H1 (cell line): Measurements from ENCODE around the gene MBD5. TPM values are rescaled to one million over a fixed set of nuclear protein-coding genes. Genes with fewer than 3 reads are reported as not detected.

Experiments
- CTCF ChIA-PET: fragments of 300-600 bp; sonication (Branson Sonifier 250); formaldehyde crosslinking; loops from one replicate; lab custom pipeline; 2021; ENCODE audit not compliant: partially characterized antibody; lab: Charles Lee
- POLR2A ChIA-PET: fragments of 300-600 bp; sonication (Branson Sonifier 250); formaldehyde crosslinking; loops from one replicate; lab custom pipeline; 2021; ENCODE audit warnings: inconsistent platforms; ENCODE audit not compliant: partially characterized antibody; lab: Charles Lee
- DNase-seq, 2 experiments: peaks; one replicate each; pipeline versions ENCODE4 v3.0.0 to v3.0.0-alpha.2; 2010 to 2022; ENCODE audit warnings: low spot score in 2 of 2, low read depth in 1 of 2, mixed read lengths in 1 of 2
- FAIRE-seq: peaks from 2 replicates; lab custom pipeline; 2011; peaks lifted over from hg19 to GRCh38; lab: Jason Lieb, UNC
- H2AFZ ChIP-seq: 2 replicates; pipeline ENCODE4 v1.8.1; 2012; ENCODE audit warnings: low read length, inconsistent platforms
- H2AK5ac ChIP-seq: 2 replicates; pipeline ENCODE4 v1.6.1; 2013; ENCODE audit warnings: low read depth, low read length
- H2BK120ac ChIP-seq: replicated peaks from 2 replicates; pipeline ENCODE3; 2013; ENCODE audit warnings: low read depth, low read length, inconsistent platforms
- H2BK12ac ChIP-seq: 2 replicates; pipeline ENCODE4 v1.6.1; 2013; ENCODE audit warnings: low read depth, low read length
- H2BK15ac ChIP-seq: 2 replicates; pipeline ENCODE4 v1.6.1; 2013; ENCODE audit warnings: low read length
- H2BK20ac ChIP-seq: 2 replicates; pipeline ENCODE4 v1.6.1; 2013; ENCODE audit warnings: low read length
- H2BK5ac ChIP-seq: 2 replicates; pipeline ENCODE4 v1.6.1; 2013; ENCODE audit warnings: low read depth, low read length
- H3K14ac ChIP-seq: 2 replicates; pipeline ENCODE4 v1.6.1; 2013; ENCODE audit warnings: inconsistent platforms; ENCODE audit not compliant: insufficient read length
- H3K18ac ChIP-seq: 2 replicates; pipeline ENCODE4 v1.6.1; 2013; ENCODE audit warnings: low read length; ENCODE audit errors: extremely low read depth
- H3K23ac ChIP-seq: 2 replicates; pipeline ENCODE4 v1.6.1; 2013; ENCODE audit warnings: inconsistent platforms; ENCODE audit not compliant: insufficient read length
- H3K23me2 ChIP-seq: 2 replicates; pipeline ENCODE4 v1.6.1; 2013; ENCODE audit warnings: low read depth, low read length
- H3K27ac ChIP-seq: 2 replicates; pipeline ENCODE4 v1.6.1; 2011; ENCODE audit warnings: low read depth, low read length, inconsistent platforms
- H3K27me3 ChIP-seq, 4 experiments: replicated peaks in 1 of 4; 1 replicate in 1 of 4; 2 replicates in 3 of 4; pipeline versions ENCODE4 v1.6.1 to v1.8.1; 2011 to 2013; ENCODE audit warnings: low read length in 3 of 4, mild to moderate bottlenecking in 3 of 4, inconsistent platforms in 2 of 4, mixed read lengths in 2 of 4, moderate library complexity in 1 of 4; ENCODE audit not compliant: control insufficient read depth in 3 of 4, insufficient read depth in 3 of 4; ENCODE audit errors: extremely low read depth in 1 of 4
- H3K36me3 ChIP-seq, 4 experiments: 2 replicates each; pipeline versions ENCODE4 v1.6.1 to v1.8.1; 2011 to 2013; ENCODE audit warnings: mild to moderate bottlenecking in 4 of 4, low read length in 3 of 4, moderate library complexity in 2 of 4, control low read depth in 1 of 4, inconsistent platforms in 1 of 4; ENCODE audit not compliant: insufficient read depth in 4 of 4, control insufficient read depth in 2 of 4
- H3K4ac ChIP-seq: replicated peaks from 2 replicates; pipeline ENCODE3; 2013; ENCODE audit warnings: low read length, low read depth, mixed read lengths, inconsistent platforms; ENCODE audit not compliant: insufficient read length
- H3K4me1 ChIP-seq, 4 experiments: replicated peaks in 1 of 4; 1 replicate in 1 of 4; 2 replicates in 3 of 4; pipeline versions ENCODE4 v1.6.1 to v1.8.1; 2011 to 2013; ENCODE audit warnings: low read length in 3 of 4, inconsistent platforms in 2 of 4, mixed read lengths in 1 of 4; ENCODE audit not compliant: insufficient read depth in 4 of 4, control insufficient read depth in 3 of 4
- H3K4me2 ChIP-seq, 2 experiments: 2 replicates each; pipeline versions ENCODE4 v1.6.1 to v1.8.1; 2011 to 2013; ENCODE audit warnings: low read depth in 2 of 2, low read length in 2 of 2, control low read depth in 1 of 2, inconsistent platforms in 1 of 2, mild to moderate bottlenecking in 1 of 2; ENCODE audit not compliant: insufficient read depth in 1 of 2
- H3K4me3 ChIP-seq, 4 experiments: fragments of 200-600, 300-600 bp in 1 of 4; sonication (generic), shearing (Covaris generic), sonication (Bioruptor Twin) in 1 of 4; 2 replicates each; pipeline versions ENCODE4 v1.5.1 to v1.8.1; 2011 to 2016; ENCODE audit warnings: low read length in 4 of 4, low read depth in 3 of 4, control low read depth in 2 of 4, inconsistent platforms in 2 of 4, mild to moderate bottlenecking in 2 of 4, mixed read lengths in 1 of 4, moderate library complexity in 1 of 4; ENCODE audit not compliant: insufficient read depth in 2 of 4; ENCODE audit errors: extremely low read depth in 1 of 4
- H3K56ac ChIP-seq: replicated peaks from 2 replicates; pipeline ENCODE3; 2013; ENCODE audit warnings: low read depth, mild to moderate bottlenecking, mixed read lengths, low read length, inconsistent platforms; ENCODE audit not compliant: insufficient read length
- H3K79me1 ChIP-seq: 2 replicates; pipeline ENCODE4 v1.6.1; 2013; ENCODE audit warnings: low read depth, low read length, control low read depth
- H3K79me2 ChIP-seq, 2 experiments: 2 replicates each; pipeline versions ENCODE4 v1.6.1 to v1.8.1; 2012 to 2013; ENCODE audit warnings: low read length in 2 of 2, mild to moderate bottlenecking in 2 of 2, inconsistent platforms in 1 of 2; ENCODE audit not compliant: insufficient read depth in 2 of 2, control insufficient read depth in 1 of 2
- H3K9ac ChIP-seq, 4 experiments: replicated peaks in 1 of 4; 1 replicate in 1 of 4; 2 replicates in 3 of 4; pipeline versions ENCODE4 v1.6.1 to v1.8.1; 2011 to 2013; ENCODE audit warnings: low read depth in 3 of 4, low read length in 3 of 4, control low read depth in 2 of 4, mild to moderate bottlenecking in 2 of 4, moderate library complexity in 2 of 4, inconsistent platforms in 1 of 4; ENCODE audit errors: extremely low read depth in 1 of 4
- H3K9me3 ChIP-seq, 2 experiments: 2 replicates each; pipeline versions ENCODE4 v1.6.1 to v1.8.1; 2012 to 2013; ENCODE audit warnings: mild to moderate bottlenecking in 2 of 2, moderate library complexity in 2 of 2, control low read depth in 1 of 2, inconsistent platforms in 1 of 2, low read depth in 1 of 2, low read length in 1 of 2, mixed read lengths in 1 of 2; ENCODE audit not compliant: insufficient read depth in 2 of 2
- H4K20me1 ChIP-seq, 2 experiments: replicated peaks in 1 of 2; 2 replicates each; pipeline versions ENCODE3 to v1.8.1; 2011 to 2013; ENCODE audit warnings: inconsistent platforms in 2 of 2, low read length in 2 of 2, mild to moderate bottlenecking in 1 of 2; ENCODE audit not compliant: insufficient read depth in 2 of 2, control insufficient read depth in 1 of 2
- H4K5ac ChIP-seq: 2 replicates; pipeline ENCODE4 v1.6.1; 2013; ENCODE audit warnings: low read length, low read depth, mixed read lengths, inconsistent platforms; ENCODE audit not compliant: insufficient read length
- H4K8ac ChIP-seq: 2 replicates; pipeline ENCODE4 v1.8.0; 2013; ENCODE audit warnings: mild to moderate bottlenecking, moderate library complexity, low read length, inconsistent platforms; ENCODE audit not compliant: insufficient read depth; ENCODE audit errors: extremely low read depth
- H4K91ac ChIP-seq: replicated peaks from 2 replicates; pipeline ENCODE3; 2013; ENCODE audit warnings: low read length, mixed read lengths, inconsistent platforms; ENCODE audit not compliant: insufficient read length
- ASH2L ChIP-seq: fragments of 200-600, 300-600 bp; sonication (generic); IDR thresholded peaks from one replicate; pipeline ENCODE4 v1.7.1; 2017; ENCODE audit warnings: low read length
- CTCF ChIP-seq, 3 experiments: IDR thresholded peaks; 1 replicate in 2 of 3; 2 replicates in 1 of 3; pipeline versions ENCODE4 v1.5.1 to v1.6.1; 2011; ENCODE audit warnings: low read length in 3 of 3, mild to moderate bottlenecking in 3 of 3, inconsistent platforms in 2 of 3, low read depth in 1 of 3, moderate library complexity in 1 of 3; ENCODE audit not compliant: insufficient read depth in 1 of 3; ENCODE audit errors: control extremely low read depth in 1 of 3
- GTF2F1 ChIP-seq: IDR thresholded peaks from 2 replicates; pipeline ENCODE4 v1.6.1; 2012; ENCODE audit warnings: low read depth, low read length, improper control_type of control experiment, borderline replicate concordance
- NANOG ChIP-seq: IDR thresholded peaks from 2 replicates; pipeline ENCODE4 v1.6.1; 2011; ENCODE audit warnings: low read length, low read depth, mild to moderate bottlenecking, inconsistent platforms; ENCODE audit not compliant: insufficient read depth, poor library complexity, severe bottlenecking
- PHF8 ChIP-seq: fragments of 200-600 bp; sonication (generic); conservative IDR thresholded peaks from 2 replicates; pipeline ENCODE4 v1.7.1; 2012; ENCODE audit warnings: low read depth, mild to moderate bottlenecking, inconsistent platforms, low read length, moderate library complexity
- SIX5 ChIP-seq: IDR thresholded peaks from 2 replicates; pipeline ENCODE4 v1.6.1; 2011; ENCODE audit warnings: mild to moderate bottlenecking, low read depth, low read length
- SP2 ChIP-seq: IDR thresholded peaks from 2 replicates; pipeline ENCODE4 v1.6.1; 2012; ENCODE audit warnings: mild to moderate bottlenecking, low read length, inconsistent platforms
- SP4 ChIP-seq: IDR thresholded peaks from 2 replicates; pipeline ENCODE4 v1.6.1; 2012; ENCODE audit warnings: low read length, inconsistent platforms
- SRF ChIP-seq: IDR thresholded peaks from 2 replicates; pipeline ENCODE4 v1.6.1; 2011; ENCODE audit warnings: mild to moderate bottlenecking, low read depth, low read length, moderate library complexity
- TAF1 ChIP-seq: IDR thresholded peaks from 2 replicates; pipeline ENCODE4 v1.6.1; 2011; ENCODE audit warnings: mild to moderate bottlenecking, low read depth, low read length
- TBP ChIP-seq: IDR thresholded peaks from 2 replicates; pipeline ENCODE4 v1.6.1; 2011; ENCODE audit warnings: low read depth, low read length, improper control_type of control experiment
- WGBS, 2 experiments: shearing (Covaris generic) in 1 of 2; methylation state at CpG; one replicate each; pipeline versions ENCODE4 v1.1.6 to v1.1.7; 2013 to 2015; ENCODE audit warnings: low lambda C conversion rate in 2 of 2, mixed read lengths in 2 of 2, inconsistent platforms in 1 of 2, low coverage in 1 of 2, missing lambda C conversion rate in 1 of 2; ENCODE audit not compliant: insufficient replicate concordance in 2 of 2, insufficient coverage in 1 of 2, insufficient read length in 1 of 2; ENCODE audit errors: extremely low coverage in 1 of 2, missing lambda C conversion rate in 1 of 2; 5-methylcytosine and 5-hydroxymethylcytosine counted together
- polyA plus RNA-seq, 7 experiments: library from polyadenylated mRNA; depleted of rRNA in 3 of 7; stranded (reverse) in 5 of 7; unstranded in 2 of 7; fragments of >200 nt in 5 of 7; fragments of 200-250 nt in 2 of 7; gene quantifications; 1 replicate in 5 of 7; 2 replicates in 1 of 7; 4 replicates in 1 of 7; pipeline versions ENCODE4 v1.2.1 to v1.2.3, GENCODE V29; 2011 to 2013; ENCODE audit warnings: missing spikeins in 2 of 7, mixed read lengths in 2 of 7
- total RNA-seq: library from RNA; stranded (reverse); fragmentation: NEBNext Ultra II Directional; extraction: Animal tissue kit (Norgen Biotek cat#: 25700); gene quantifications from 2 replicates; pipeline ENCODE4 v1.2.1, GENCODE V29; 2021

Gene MBD5
- total and polyA plus RNA-seq, 2 of the 8 experiments (the other 6 are each of a cell fraction or from before 2014, with no cell fraction given): 9.7 to 29.4 TPM

DNA sequence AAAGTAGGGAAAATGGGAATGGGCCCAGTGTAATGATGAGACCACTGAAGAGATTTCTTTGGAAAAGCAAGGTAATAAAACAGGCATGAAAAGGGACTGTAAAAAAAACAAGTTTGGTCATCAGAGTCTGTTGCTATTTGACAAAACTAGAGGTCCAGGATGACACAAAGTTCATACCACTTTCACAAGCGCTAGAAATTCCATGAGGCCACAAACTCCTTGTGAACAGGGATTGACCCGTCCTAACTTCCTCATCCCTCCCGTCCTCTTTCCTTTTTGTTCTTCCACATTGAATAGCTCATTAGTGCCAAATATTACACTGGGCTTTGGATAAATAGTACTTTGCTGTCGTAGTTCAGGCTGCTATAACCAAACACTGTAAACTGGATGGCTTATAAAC, 434.9 kb downstream of the MBD5 start:
- ChIA-PET CTCF (no interaction called here), POLR2A (no interaction called here)
- Histone ChIP-seq H3K23ac (peak overlapping the region; percentile 77), H3K36me3 (no peaks in the 10 kb centered on the region), H2BK5ac (no peak overlapping the region), H3K27me3 (no peaks in the 10 kb centered on the region), H3K79me1 (no peaks in the 10 kb centered on the region), H4K20me1 (peaks cover 0 to 1% of the 10 kb centered on the region in 2 experiments), H2AK5ac (no peak overlapping the region), H3K4ac (no peak overlapping the region), H2BK20ac (no peak overlapping the region), H4K5ac (no peak overlapping the region), H2BK15ac (no peak overlapping the region), H3K4me2 (no peak overlapping the region), H2BK12ac (no peak overlapping the region)
- no peak for FAIRE-seq
- no peak for DNase-seq
- TF ChIP-seq SRF (no peak), SIX5 (no peak), SP4 (no peak), TBP (no peak), TAF1 (no peak), CTCF (IDR thresholded peaks at IDR 0.05; ENCODE audit: control extremely low read depth in 1 of 3, insufficient read depth in 1 of 3, low read depth in 1 of 3, low read length in 3 of 3) (no peak), PHF8 (no peak), GTF2F1 (no peak), ASH2L (no peak), NANOG (no peak), SP2 (no peak)
- TF ChIP-seq, all 59 proteins: peak for 0
- H3K79me2 ChIP-seq: no peaks in the 10 kb centered on the region
- no peak overlapping the region for H3K4me3 ChIP-seq
- no peak overlapping the region for H4K91ac ChIP-seq
- H3K9me3 ChIP-seq: no peaks in the 10 kb centered on the region
- H2AFZ ChIP-seq: no peak overlapping the region
- H3K27ac ChIP-seq: no peak overlapping the region
- H3K18ac ChIP-seq: no peak overlapping the region
- H3K9ac ChIP-seq: no peak overlapping the region
- H3K14ac ChIP-seq: no peak overlapping the region
- WGBS, 2 experiments: 81% methylated on average over 4 of the region's 4 CpGs; no CpG with 5 or more reads in 1 of the 2 experiments
- no peak overlapping the region for H3K56ac ChIP-seq
- no peak overlapping the region for H4K8ac ChIP-seq
- H2BK120ac ChIP-seq: no peak overlapping the region
- H3K23me2 ChIP-seq: no peaks in the 10 kb centered on the region; the same call in 1 of the 2 replicates
- no peaks in the 10 kb centered on the region for H3K4me1 ChIP-seq
